Activated CD4-positive, alpha-beta T cell treated with anti-CD3 and anti-CD28 coated beads, Interleukin-2, amount 10 ng/mL, durations not matched to agents 7 days and 5 days (primary cell): ENCODE measurements around the gene TRAPPC12. TPM values are rescaled to one million over a fixed set of nuclear protein-coding genes. Genes with fewer than 3 reads are reported as not detected.
A peak's percentile ranks its signal among the peaks of the same experiment; 100 is the strongest.
"Not testable (repeated sequence)": the region's sequence is repeated elsewhere in the genome, so short reads cannot be mapped to it uniquely, and the experiment has no call there.

Source experiments
- CTCF ChIA-PET: fragments of 350-600 bp; sonication (Branson Sonifier 250); formaldehyde crosslinking; loops from one replicate; lab custom pipeline; 2021; ENCODE audit warnings: antibody characterized with exemption; lab: Charles Lee
- POLR2A ChIA-PET: fragments of 350-600 bp; sonication (Branson Sonifier 250); formaldehyde crosslinking; loops from one replicate; lab custom pipeline; 2021; ENCODE audit warnings: antibody characterized with exemption; lab: Charles Lee
- DNase-seq: peaks from one replicate; pipeline ENCODE4 v3.0.0-alpha.2; 2020
- H3K27ac Mint-ChIP-seq: one replicate; pipeline ENCODE4 v1.8.0; 2021; ENCODE audit warnings: mild to moderate bottlenecking, moderate library complexity, mixed read lengths
- H3K27me3 Mint-ChIP-seq: one replicate; pipeline ENCODE4 v1.8.0; 2021; ENCODE audit warnings: mixed read lengths
- H3K36me3 Mint-ChIP-seq: one replicate; pipeline ENCODE4 v1.8.0; 2021; ENCODE audit warnings: low read depth, mixed read lengths
- H3K4me1 Mint-ChIP-seq: one replicate; pipeline ENCODE4 v1.8.0; 2021; ENCODE audit warnings: mixed read lengths
- H3K4me3 Mint-ChIP-seq: one replicate; pipeline ENCODE4 v1.8.0; 2021; ENCODE audit warnings: mild to moderate bottlenecking, moderate library complexity, mixed read lengths
- H3K9me3 Mint-ChIP-seq: one replicate; pipeline ENCODE4 v1.8.0; 2021; ENCODE audit warnings: mixed read lengths
- total RNA-seq, 2 experiments: library from RNA; stranded (reverse); gene quantifications; one replicate each; pipeline ENCODE4 v1.2.3, GENCODE V29; 2021

TRAPPC12 gene
- total RNA-seq, 2 experiments from 2014 or later, result 84.0 to 88.0 TPM

DNA sequence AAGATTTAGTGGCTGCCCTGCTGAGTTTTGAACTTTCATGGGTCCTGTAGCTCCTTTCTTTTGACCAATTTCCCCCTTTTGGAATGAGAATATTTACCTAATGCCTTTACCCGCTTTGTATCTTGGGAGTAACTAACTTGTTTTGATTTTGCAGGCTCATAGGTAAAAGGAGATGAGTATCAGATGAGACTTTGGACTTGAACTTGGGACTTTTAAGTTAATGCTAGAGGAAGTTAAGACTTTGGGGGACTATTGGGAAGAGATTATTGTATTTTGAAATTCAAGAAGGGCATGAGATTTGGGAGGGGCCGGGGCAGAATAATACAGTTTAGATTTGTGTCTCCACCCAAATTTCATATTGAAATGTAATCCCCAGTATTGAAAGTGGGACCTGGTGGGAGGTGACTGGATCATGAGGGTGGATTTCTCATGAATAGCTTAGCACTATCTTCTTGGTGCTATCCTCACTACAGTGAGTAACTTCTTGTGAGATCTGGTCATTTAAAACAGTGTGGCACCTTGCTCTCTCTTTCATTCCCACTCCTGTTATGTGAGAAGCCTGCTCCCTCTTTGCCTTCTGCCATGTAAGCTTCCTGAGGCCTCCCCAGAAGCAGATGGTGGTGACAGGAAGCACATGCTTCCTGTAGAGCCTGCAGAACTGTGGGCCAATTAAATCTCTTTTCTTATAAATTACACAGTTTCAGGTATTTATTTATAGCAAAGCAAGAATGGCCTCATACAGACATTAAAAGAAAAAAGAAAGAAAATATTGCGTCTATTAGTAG is 133.7 kb downstream of the TRAPPC12 start:
- H3K4me3 Mint-ChIP-seq, result no peak overlapping the region
- H3K27me3 Mint-ChIP-seq, result no peaks in the 10 kb centered on the region
- peaks cover 28% of the 10 kb centered on the region for H3K4me1 Mint-ChIP-seq
- peaks cover 76% of the 10 kb centered on the region for H3K36me3 Mint-ChIP-seq
- POLR2A ChIA-PET, result no interaction called here
- CTCF ChIA-PET, result no interaction called here
- no peak overlapping the region for H3K27ac Mint-ChIP-seq
- no peak for DNase-seq
- peaks cover 29% of the 10 kb centered on the region for H3K9me3 Mint-ChIP-seq

DNA sequence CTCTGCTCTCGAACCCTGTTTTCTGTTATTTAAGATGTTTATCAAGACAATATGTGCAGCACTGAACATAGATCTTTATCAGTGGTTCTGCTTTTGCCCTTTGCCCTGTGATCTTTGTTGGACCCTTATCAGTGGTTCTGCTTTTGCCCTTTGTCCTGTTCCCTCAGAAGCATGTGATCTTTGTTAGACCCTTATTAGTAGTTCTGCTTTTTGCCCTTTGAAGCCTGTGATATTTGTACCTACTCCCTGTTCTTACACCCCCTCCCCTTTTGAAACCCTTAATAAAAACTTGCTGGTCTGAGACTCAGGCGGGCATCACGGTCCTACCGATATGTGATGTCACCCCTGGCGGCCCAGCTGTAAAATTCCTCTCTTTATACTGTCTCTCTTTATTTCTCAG is 135.9 kb downstream of the TRAPPC12 start:
- H3K27me3 Mint-ChIP-seq, POLR2A ChIA-PET, H3K27ac Mint-ChIP-seq, CTCF ChIA-PET, H3K4me3 Mint-ChIP-seq, DNase-seq: not testable (repeated sequence)
- H3K36me3 Mint-ChIP-seq, result peaks cover 62% of the 10 kb centered on the region
- H3K9me3 Mint-ChIP-seq, result peaks cover 29% of the 10 kb centered on the region
- peaks cover 34% of the 10 kb centered on the region for H3K4me1 Mint-ChIP-seq

DNA sequence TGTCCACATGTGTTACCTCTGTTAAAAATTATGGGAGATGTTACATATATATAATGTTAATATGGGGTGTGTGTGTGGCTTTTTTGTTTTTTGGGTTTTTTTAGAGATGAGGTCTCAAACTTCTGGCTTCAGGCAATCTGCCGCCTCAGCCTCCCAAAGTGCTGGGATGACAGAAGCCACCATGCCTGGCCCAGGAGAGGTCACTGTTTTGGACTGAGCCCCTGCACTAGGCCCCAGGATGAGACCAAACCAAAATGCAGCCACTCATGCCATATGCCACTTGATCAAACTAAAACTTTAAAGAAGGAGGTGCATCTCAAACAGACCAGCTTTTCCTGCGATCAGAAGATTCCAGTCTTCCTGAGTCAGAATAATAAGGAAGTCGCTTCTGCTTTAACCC is 137.3 kb downstream of the TRAPPC12 start:
- ChIA-PET POLR2A (no interaction called here), CTCF (interaction anchor here (1.1 to 1.2 kb wide), 4 partner anchors 9 to 92 kb away, joined by 3 to 6 read pairs (median 3); partner anchors contain the start of gene RNASEH1)
- H3K27me3 Mint-ChIP-seq, result no peaks in the 10 kb centered on the region
- H3K4me1 Mint-ChIP-seq, result peaks cover 44% of the 10 kb centered on the region
- no peak overlapping the region for H3K27ac Mint-ChIP-seq
- H3K9me3 Mint-ChIP-seq, result peaks cover 24% of the 10 kb centered on the region
- no peak for DNase-seq
- H3K36me3 Mint-ChIP-seq, result peaks cover 51% of the 10 kb centered on the region
- H3K4me3 Mint-ChIP-seq, result no peak overlapping the region

DNA sequence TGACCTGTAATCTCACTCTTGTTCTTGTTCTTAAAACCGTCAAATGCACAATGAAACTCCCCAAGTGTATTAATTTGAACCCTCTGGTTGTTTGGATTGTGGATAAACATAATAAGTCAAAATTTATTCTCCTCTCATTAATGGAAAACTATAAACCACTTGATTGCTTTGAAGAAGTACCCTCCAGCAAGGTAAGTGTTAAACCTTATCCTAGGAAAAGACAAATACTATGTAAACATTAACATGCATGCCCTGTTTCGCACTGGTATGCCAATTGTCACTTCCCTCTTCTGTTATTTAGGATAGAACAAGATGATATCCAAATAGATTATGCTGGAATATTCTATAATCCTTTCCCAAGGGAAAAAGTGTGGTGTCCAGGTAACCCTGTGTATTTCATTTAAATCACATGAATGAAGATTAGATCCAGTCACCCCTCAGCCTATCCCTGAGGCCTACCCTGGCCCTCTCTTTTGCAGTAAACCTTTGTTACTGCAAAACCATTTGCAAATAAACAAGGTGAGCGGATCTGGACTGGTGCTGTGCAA is 138.5 kb downstream of the TRAPPC12 start:
- Mint-ChIP-seq H3K27me3 (no peaks in the 10 kb centered on the region), H3K27ac (peak overlapping the region; percentile 91), H3K4me1 (peaks cover 44% of the 10 kb centered on the region), H3K36me3 (peaks cover 40% of the 10 kb centered on the region), H3K9me3 (peaks cover 20% of the 10 kb centered on the region), H3K4me3 (peak overlapping the region; percentile 93)
- POLR2A ChIA-PET, result interaction anchor here (1.3 kb wide), 1 partner anchor 40 kb away, joined by 3 read pairs; the partner anchor contains the start of gene RNASEH1
- DNase-seq, result no peak
- CTCF ChIA-PET, result interaction anchor here (1.3 kb wide), 1 partner anchor 134 kb away, joined by 4 read pairs; no protein-coding TSS in a partner anchor

DNA sequence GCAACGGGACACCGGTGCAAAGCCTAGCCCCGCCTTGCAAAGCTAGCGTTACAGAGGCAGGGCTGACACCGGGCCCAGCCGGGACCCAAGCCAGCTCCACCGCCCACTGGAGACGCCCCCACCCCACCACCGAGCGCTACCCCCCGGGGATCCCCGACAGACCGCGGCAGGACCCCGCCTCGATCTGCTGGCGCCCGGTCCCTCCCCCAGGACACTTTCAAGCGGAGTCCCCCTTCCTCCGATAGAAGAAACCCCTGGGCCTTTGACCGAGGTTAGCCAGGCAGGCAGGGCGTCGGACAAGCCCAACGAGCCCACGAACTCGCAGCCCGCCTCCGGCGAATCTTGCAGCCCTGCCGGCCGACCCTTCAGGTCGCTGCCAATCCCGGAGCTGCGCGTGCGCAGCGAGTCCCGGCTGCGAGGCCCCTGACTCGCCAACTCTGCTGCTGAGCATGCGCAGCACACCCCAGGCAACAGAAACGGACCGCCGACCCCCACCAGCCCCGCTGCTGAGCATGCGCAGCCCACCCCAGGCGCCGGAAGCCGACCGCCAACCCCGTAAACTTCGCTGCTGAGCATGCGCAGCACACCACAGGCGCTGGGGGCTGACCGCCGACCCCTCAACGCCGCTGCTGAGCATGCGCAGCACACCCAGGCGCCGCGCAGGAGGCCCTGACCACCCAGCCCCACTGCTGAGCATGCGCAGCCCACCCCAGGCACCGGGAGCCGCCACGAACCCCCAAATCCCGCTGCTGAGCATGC is 139.2 kb downstream of the TRAPPC12 start:
- CTCF ChIA-PET, result interaction anchor here (1.3 kb wide), 1 partner anchor 133 kb away, joined by 4 read pairs; no protein-coding TSS in a partner anchor
- POLR2A ChIA-PET, result interaction anchor here (1.3 kb wide), 1 partner anchor 40 kb away, joined by 3 read pairs; the partner anchor contains the start of gene RNASEH1
- Mint-ChIP-seq H3K27ac (peak overlapping the region; percentile 91), H3K4me1 (peaks cover 39% of the 10 kb centered on the region), H3K36me3 (peaks cover 34% of the 10 kb centered on the region), H3K9me3 (peaks cover 20% of the 10 kb centered on the region), H3K27me3 (no peaks in the 10 kb centered on the region), H3K4me3 (peak overlapping the region; percentile 93)
- peak; percentile 97 for DNase-seq

DNA sequence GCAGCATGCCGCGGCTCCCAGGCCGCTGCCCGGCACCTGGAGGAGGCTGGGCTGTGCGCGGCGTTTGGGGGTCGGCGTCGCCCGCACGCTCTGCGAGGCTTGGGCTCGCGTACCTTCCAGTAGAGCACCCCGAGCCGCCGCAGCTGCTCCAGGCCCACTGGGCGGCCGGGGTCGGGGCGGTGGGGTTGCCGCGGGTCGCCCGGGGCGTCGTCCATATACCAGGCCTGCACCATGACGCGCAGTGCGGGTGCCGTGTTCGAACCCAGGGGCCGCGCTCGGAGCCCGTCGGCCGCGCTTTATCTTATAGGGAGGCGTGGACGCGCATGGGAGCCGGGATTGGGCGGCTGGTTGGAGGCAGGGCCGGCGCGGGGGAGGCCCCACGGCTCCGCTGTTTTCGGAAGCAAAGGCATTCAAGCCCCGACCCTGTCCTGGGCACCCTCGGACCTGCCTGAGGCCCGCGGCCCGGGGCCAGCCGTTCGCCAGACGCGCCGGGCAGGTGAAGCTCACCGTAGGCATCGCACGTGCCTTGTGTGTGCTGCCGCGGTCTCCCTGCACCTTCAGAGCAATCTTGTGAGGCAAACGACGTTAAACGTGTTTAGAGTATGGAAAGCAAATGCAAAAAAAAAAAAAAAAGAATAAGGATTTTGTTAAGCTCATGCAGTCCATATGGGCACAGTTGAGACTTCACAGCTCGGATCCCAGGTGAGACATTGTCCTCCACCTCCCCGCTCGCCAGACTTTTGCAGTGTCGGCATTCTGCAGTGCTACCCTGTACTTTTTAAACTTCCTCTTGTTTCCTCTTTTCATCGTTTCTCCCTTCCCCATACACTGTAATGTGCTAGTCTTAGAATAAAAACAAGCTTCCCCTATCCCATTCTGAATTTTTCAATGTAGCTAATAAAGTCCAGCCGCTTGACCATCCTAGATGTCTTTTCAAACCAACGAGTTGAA is 140.0 kb downstream of the TRAPPC12 start, which contains the start of gene ADI1:
TSS of gene ADI1 (minus strand) at position 277 of the 951 bp plus-strand sequence. CDS start at position 233, 44 bp downstream.
- H3K4me1 Mint-ChIP-seq, result peaks cover 30% of the 10 kb centered on the region
- ChIA-PET POLR2A (interaction anchor here (1.3 kb wide), 1 partner anchor 39 kb away, joined by 3 read pairs; the partner anchor contains the start of gene RNASEH1), CTCF (interaction anchor here (1.3 kb wide), 1 partner anchor 132 kb away, joined by 4 read pairs; no protein-coding TSS in a partner anchor)
- H3K27me3 Mint-ChIP-seq, result no peaks in the 10 kb centered on the region
- peak within 1 kb of the TSS; percentile 93 for H3K4me3 Mint-ChIP-seq
- DNase-seq, result peak; percentile 86
- peaks cover 25% of the 10 kb centered on the region for H3K36me3 Mint-ChIP-seq
- peak within 1 kb of the TSS; percentile 91 for H3K27ac Mint-ChIP-seq
- peaks cover 11% of the 10 kb centered on the region for H3K9me3 Mint-ChIP-seq

DNA sequence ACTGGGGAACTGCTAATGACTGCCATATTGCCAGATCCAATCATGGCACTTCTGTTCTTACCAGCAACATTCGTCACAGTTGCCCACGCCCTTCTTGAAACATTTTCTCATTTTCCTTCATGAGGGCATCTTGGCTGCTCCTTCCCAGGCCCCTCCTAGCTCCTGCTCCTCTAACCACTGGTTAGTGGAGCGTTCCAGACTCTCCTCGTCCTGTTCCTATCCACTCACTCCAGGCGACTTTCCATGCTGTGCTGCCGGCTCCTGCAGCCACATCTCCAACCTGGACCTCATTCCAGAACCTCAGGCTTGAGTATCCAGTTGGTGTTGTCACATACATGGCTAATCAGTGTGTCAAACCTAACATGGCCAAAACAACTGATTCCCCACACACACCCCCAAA is 141.1 kb downstream of the TRAPPC12 start:
- Mint-ChIP-seq H3K4me1 (peaks cover 29% of the 10 kb centered on the region), H3K27ac (peak overlapping the region; percentile 91), H3K27me3 (no peaks in the 10 kb centered on the region), H3K4me3 (peak overlapping the region; percentile 93), H3K9me3 (peaks cover 4% of the 10 kb centered on the region), H3K36me3 (peaks cover 18% of the 10 kb centered on the region)
- POLR2A ChIA-PET, result no interaction called here
- no peak for DNase-seq
- CTCF ChIA-PET, result no interaction called here

DNA sequence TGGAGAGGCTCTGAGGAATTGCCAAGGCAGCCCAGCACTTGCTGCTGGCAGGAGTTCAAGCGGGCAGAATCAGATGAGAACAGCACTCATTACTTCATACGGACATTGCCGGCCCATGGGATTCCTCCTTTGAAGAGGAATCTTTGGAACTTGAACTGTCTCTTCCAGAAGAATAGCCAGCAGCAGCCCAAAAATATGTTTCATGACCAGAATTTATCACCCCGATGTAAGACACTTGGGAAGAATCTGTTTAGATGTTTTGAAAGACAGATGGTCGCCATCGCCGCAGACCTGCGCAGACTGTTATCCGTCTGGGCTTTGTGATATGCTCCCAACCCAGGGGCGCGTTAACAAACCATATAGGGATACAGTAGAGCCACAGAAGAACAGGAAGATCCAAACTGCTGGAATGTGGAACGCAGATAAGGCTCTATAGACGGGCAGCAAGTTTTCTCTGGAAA is 143.5 kb downstream of the TRAPPC12 start:
- Mint-ChIP-seq H3K36me3 (peaks cover 2% of the 10 kb centered on the region), H3K4me1 (peaks cover 23% of the 10 kb centered on the region), H3K4me3 (no peak overlapping the region), H3K27me3 (no peaks in the 10 kb centered on the region), H3K9me3 (no peaks in the 10 kb centered on the region), H3K27ac (no peak overlapping the region)
- DNase-seq, result no peak
- CTCF ChIA-PET, result no interaction called here
- POLR2A ChIA-PET, result no interaction called here

DNA sequence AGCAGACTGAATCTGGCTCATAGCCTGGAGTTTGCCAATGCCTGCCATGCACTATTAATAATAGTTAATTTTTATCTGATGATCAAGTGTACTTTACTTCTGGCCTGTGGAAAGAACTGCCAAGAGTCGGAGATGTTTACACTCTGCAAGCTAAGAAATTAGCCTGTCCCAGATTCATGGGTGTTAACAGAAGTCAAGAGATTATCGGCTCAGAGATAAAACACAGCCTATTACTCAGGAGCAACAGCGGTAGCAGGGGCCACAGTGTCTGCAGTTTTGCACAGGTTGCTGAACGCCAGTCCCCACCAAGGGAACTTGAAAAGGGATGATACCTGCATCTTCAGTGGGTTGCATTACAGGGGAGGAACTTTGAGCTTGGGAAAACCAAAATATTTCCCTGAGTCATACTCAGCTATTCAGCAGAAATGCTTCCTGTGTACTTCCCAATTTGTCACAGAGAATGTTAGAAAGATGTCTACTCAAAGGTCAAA is 144.1 kb downstream of the TRAPPC12 start:
- peaks cover 20% of the 10 kb centered on the region for H3K4me1 Mint-ChIP-seq
- H3K27me3 Mint-ChIP-seq, result no peaks in the 10 kb centered on the region
- DNase-seq, result no peak
- peaks cover 2% of the 10 kb centered on the region for H3K36me3 Mint-ChIP-seq
- H3K4me3 Mint-ChIP-seq, result no peak overlapping the region
- ChIA-PET POLR2A (no interaction called here), CTCF (interaction anchor here (1.7 kb wide), 1 partner anchor 12 kb away, joined by 4 read pairs; no protein-coding TSS in a partner anchor)
- H3K27ac Mint-ChIP-seq, result no peak overlapping the region
- no peaks in the 10 kb centered on the region for H3K9me3 Mint-ChIP-seq

DNA sequence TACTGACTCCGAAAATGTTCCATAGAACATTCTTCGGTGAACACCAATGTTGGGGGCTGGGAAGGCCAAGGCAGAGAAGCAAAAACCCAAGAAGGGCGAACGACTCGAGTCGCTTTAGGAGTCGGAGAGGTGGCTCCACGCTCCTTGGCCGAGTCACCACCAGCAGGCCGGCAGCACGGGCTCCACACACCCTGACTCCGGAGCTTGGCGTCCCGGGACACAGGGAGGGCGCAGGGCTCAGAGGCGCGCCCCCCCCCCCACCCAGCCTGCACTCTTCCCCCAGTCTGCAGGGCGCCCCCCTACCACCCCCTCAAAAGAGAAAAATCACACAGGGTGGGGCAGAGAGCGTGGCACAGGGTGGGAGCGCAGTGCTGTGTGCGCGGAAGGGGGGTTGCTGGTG is 147.4 kb downstream of the TRAPPC12 start:
- ChIA-PET POLR2A (no interaction called here), CTCF (no interaction called here)
- Mint-ChIP-seq H3K27ac (no peak overlapping the region), H3K27me3 (no peaks in the 10 kb centered on the region), H3K4me3 (no peak overlapping the region), H3K36me3 (no peaks in the 10 kb centered on the region), H3K9me3 (no peaks in the 10 kb centered on the region), H3K4me1 (peaks cover under 1% of the 10 kb centered on the region)
- DNase-seq, result no peak

DNA sequence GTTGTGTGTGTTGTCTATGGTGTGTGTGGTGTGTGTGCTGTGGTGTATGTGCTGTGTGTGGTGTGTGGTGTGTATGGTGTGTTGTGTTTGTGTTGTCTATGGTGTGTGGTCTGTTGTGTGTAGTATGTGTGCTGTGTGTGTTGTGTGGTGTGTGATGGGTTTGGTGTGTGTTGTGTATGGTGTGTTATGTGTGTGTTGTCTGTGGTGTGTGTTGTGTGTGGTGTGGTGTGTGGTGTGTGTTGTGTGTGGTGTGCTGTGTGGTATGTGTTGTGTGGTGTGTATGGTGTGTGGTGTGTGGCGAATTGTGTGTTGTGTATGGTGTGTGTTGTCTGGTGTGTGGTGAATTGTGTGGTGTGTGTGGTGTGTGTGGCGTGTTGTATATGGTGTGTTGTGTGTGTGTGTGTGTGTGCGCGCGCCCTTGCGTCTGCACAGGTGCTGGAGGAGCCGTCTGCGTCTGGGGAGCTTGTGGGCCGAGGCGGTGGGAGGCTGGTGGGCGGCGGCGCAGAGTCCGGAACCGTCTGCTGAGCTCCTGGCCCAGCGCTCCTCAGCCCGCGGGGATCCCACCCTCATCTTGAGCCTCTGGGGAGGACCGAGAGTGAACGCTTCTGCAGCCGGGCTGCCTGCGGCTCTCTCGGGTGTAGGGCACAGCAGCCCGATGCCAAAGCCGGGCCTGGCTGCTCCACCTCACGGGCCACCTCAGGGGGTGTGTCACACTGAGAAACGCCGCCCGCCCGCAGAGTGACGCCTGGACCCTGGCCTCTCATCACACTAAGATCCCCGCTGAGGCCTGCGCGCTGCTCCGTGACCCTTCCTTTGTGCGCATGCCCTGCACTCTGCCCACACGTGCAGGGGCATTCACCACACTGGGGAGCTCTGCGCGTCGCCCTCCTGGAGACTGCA is 148.6 kb downstream of the TRAPPC12 start:
- Mint-ChIP-seq H3K27ac (no peak overlapping the region), H3K36me3 (no peaks in the 10 kb centered on the region), H3K9me3 (no peaks in the 10 kb centered on the region), H3K4me3 (no peak overlapping the region), H3K27me3 (no peaks in the 10 kb centered on the region), H3K4me1 (no peaks in the 10 kb centered on the region)
- CTCF ChIA-PET, result no interaction called here
- POLR2A ChIA-PET, result no interaction called here
- DNase-seq, result no peak
